ENCODE results near the gene TRIM67. TPM values are rescaled to one million over a fixed set of nuclear protein-coding genes. Genes with fewer than 3 reads are reported as not detected.

TRIM67 gene
- total and polyA plus RNA-seq, 3 donors from 2014 or later, result 0.19 to 0.26 (median 0.24) TPM

GRCh38 chr1:231206856-231207255, 45.0 kb downstream of the TRIM67 start:
- 41 to 44% methylated on average over 7 to 8 of the region's 8 CpGs for WGBS, 2 donors

GRCh38 chr1:231207437-231207836, 45.6 kb downstream of the TRIM67 start:
- no peaks in the 10 kb centered on the region for H3K36me3 ChIP-seq (ENCODE audit: low read depth, missing control alignments)
- no peak for DNase-seq
- 55 to 85% methylated on average over 1 to 3 of the region's 3 CpGs for WGBS, 2 donors
- intact Hi-C loops (cut with DNase I; ENCODE audit: low total_unique reads), result no loop called here
- H3K27ac ChIP-seq, result no peak overlapping the region
- H3K4me1 ChIP-seq, result peaks cover 4% of the 10 kb centered on the region
- TF ChIP-seq POLR2A (IDR thresholded peaks at IDR 0.05), result no peak
- TF ChIP-seq CTCF (IDR thresholded peaks at IDR 0.05), result no peak
- no peak overlapping the region for H3K4me3 ChIP-seq
- no peaks in the 10 kb centered on the region for H3K27me3 ChIP-seq
- no peaks in the 10 kb centered on the region for H3K9me3 ChIP-seq

More at GRCh38 chr1:231206856-231207255, 45.0 kb downstream of the TRIM67 start:
- H3K4me3 ChIP-seq, result no peak overlapping the region
- H3K27ac ChIP-seq, result no peak overlapping the region
- no peak for DNase-seq
- H3K4me1 ChIP-seq, result peaks cover 3% of the 10 kb centered on the region
- H3K9me3 ChIP-seq, result no peaks in the 10 kb centered on the region
- intact Hi-C loops (cut with DNase I; ENCODE audit: low total_unique reads), result no loop called here
- H3K36me3 ChIP-seq (ENCODE audit: low read depth, missing control alignments), result no peaks in the 10 kb centered on the region
- TF ChIP-seq POLR2A (IDR thresholded peaks at IDR 0.05) (no peak), CTCF (IDR thresholded peaks at IDR 0.05) (no peak)
- no peaks in the 10 kb centered on the region for H3K27me3 ChIP-seq

- Histone ChIP-seq H3K27me3 (no peaks in the 10 kb centered on the region), H3K27ac (no peak overlapping the region), H3K9me3 (no peaks in the 10 kb centered on the region), H3K4me1 (peaks cover 4% of the 10 kb centered on the region), H3K36me3 (ENCODE audit: low read depth, missing control alignments) (no peaks in the 10 kb centered on the region), H3K4me3 (no peak overlapping the region)
- TF ChIP-seq POLR2A (IDR thresholded peaks at IDR 0.05), result no peak
- TF ChIP-seq CTCF (IDR thresholded peaks at IDR 0.05), result no peak
- no peak for DNase-seq
- intact Hi-C loops (cut with DNase I; ENCODE audit: low total_unique reads), result no loop called here
- 89 to 95% methylated on average over 12 to 14 of the region's 14 CpGs for WGBS, 2 donors
Observed at GRCh38 chr1:231208980-231209379, 47.1 kb downstream of the TRIM67 start.

- Histone ChIP-seq H3K9me3 (no peaks in the 10 kb centered on the region), H3K4me1 (peaks cover 4% of the 10 kb centered on the region), H3K27me3 (no peaks in the 10 kb centered on the region), H3K4me3 (no peak overlapping the region), H3K27ac (no peak overlapping the region), H3K36me3 (ENCODE audit: low read depth, missing control alignments) (no peaks in the 10 kb centered on the region)
- WGBS, 2 donors, result 88 to 100% methylated on average over 1 to 5 of the region's 5 CpGs
- TF ChIP-seq POLR2A (IDR thresholded peaks at IDR 0.05), result no peak
- TF ChIP-seq CTCF (IDR thresholded peaks at IDR 0.05), result no peak
- no peak for DNase-seq
- intact Hi-C loops (cut with DNase I; ENCODE audit: low total_unique reads), result no loop called here
Observed at GRCh38 chr1:231209531-231209930, 47.7 kb downstream of the TRIM67 start.

GRCh38 chr1:231210126-231210525, 48.3 kb downstream of the TRIM67 start:
- H3K27me3 ChIP-seq, result no peaks in the 10 kb centered on the region
- no peaks in the 10 kb centered on the region for H3K36me3 ChIP-seq (ENCODE audit: low read depth, missing control alignments)
- DNase-seq, result no peak
- no peak overlapping the region for H3K27ac ChIP-seq
- intact Hi-C loops (cut with DNase I; ENCODE audit: low total_unique reads), result no loop called here
- no peak overlapping the region for H3K4me3 ChIP-seq
- H3K9me3 ChIP-seq, result no peaks in the 10 kb centered on the region
- 92 to 95% methylated on average over 2 to 6 of the region's 6 CpGs for WGBS, 2 donors
- TF ChIP-seq CTCF (IDR thresholded peaks at IDR 0.05) (no peak), POLR2A (IDR thresholded peaks at IDR 0.05) (no peak)
- H3K4me1 ChIP-seq, result peaks cover 4% of the 10 kb centered on the region
